NCI-H187 (cell line): ENCODE data around the gene ABCC4.
A peak's percentile ranks its signal among the peaks of the same experiment; 100 is the strongest.

Experiments used
- DNase-seq, 2 experiments: peaks; one replicate each; lab custom pipeline; 2025; lab: John Stamatoyannopoulos, UW

Gene ABCC4

DNA sequence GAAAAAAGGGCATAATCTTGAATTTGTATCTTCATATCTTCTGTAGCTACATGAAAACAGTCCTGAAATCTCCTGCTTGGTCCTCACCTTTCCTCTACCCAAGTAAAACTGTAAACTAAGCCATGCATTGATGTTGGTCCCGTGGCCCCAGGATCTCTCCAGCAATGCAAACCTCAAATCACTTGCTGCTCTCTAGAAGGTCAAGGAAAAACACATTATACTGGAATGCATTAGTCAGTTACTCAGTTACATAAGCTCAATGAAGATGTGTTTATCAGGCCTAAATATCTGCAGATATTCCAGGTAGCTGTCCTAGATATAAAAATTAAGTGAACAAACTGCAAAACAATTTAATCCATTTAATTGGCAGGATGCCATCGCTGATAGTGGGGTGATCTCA lies 261.8 kb downstream of the ABCC4 start:
- no peak for DNase-seq

DNA sequence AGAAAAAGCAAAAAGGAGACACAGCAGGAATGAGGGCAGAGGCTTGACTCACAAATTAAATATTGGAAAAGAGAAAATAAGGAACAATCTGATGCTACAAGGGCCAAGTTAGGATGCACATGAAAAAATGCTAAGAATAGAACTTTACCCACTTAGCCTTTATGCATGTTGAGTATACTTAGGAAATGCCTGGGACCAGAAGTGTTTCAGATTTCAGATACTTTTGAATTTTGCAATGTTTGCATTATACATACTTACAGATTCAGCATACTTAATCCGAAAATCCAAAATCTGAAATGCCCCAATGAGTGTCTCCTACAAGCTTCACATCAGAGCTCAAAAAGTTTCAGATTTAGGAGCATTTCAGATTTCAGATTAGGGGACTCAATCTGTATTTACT lies 262.3 kb downstream of the ABCC4 start:
- DNase-seq, result no peak

DNA sequence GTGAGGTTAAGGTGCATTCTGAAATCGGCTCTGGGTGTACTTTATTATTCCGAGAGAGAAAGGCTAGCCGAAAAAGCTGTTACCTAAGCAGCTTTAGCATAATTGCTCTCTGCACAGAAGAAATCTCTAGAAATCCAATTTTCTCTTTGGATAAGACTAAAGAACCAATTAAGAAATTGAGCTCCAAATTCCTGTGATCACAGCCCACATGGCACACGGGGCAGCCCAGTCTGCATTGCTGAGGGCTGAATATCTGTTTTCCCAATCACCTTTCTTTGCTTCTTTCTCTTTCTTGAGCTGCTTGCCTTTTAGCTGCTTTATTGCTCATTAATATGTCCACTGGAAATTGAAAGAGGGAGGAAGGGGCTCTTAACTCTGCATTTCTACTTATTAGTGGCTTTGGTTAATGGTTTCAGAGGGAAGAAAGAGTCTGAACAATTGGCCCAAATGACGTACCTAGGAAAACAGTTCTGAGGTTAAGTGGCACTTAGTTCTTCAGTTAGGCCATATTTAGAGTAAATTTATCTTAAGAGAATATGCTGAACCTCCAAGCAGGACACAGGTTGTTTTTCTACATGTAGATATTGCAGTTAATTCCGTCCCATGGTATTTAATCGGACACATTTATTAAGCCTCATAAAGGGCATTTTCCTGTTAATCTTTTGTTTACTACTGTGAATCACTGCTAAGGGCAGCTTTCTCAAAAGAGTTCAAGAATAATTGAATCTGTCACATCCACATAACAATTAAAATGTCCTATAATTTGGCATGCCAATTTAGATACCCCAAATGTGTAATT lies 265.7 kb downstream of the ABCC4 start:
- DNase-seq, result no peak

DNA sequence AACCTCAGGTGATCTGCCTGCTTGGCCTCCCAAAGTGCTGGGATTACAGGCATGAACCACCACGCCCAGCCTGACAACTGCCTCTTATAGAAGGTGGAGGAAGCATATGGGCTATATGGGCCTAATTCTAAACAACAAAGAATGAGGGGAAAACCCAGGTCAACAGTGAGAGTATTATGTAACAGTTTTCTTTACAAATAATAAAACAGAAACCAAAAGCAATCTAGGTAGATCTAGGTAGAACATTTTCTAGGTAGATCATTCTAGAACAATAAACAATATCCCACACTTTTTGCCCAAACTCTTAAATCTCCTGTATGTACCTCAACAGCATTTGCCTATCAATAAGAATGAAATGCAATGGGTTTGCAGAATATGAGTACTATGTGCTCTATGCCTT lies 267.4 kb downstream of the ABCC4 start:
- no peak for DNase-seq

DNA sequence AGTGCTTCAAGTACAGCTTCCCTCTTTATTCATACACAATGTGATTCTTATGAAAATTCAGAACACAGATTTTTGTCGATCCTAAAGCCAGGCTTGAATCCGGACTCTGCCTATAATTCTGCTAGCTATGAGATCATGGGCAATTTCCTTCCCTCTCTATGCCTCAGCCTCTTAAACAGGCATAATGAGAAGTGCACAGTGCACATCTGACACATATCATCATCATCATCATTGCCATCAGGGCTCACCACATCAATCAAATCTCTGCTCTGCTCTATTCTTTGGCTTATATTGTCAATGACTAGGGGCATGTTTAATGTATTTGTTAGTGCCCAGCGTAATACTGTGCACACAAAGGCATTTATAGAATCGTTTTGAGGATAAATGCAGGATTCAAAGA lies 269.1 kb downstream of the ABCC4 start:
- DNase-seq, result no peak

DNA sequence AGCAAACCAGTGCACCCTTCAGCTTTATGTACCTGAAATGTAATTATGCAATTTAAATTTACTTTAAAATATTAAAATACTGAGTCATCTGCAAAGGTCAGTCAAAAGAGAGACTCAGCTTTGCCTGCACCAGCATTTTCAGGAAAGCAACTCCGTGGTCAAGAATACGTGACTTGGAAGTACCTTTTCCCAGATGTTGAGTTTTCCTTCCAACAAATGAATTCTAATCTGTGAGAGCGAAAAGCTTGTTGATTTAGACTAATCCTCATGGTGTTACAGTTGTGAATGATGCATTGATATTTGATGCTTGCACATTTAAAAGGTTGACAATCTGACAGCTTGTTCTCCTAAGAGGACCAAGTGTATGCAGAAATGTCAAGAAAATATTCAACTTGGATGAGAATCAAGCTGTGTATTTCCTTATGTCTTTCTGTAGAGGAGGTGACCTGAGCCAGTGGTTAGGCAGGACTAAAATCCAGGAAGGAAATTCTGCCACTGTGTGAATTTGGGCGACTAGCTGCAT lies 270.4 kb downstream of the ABCC4 start:
- no peak for DNase-seq

DNA sequence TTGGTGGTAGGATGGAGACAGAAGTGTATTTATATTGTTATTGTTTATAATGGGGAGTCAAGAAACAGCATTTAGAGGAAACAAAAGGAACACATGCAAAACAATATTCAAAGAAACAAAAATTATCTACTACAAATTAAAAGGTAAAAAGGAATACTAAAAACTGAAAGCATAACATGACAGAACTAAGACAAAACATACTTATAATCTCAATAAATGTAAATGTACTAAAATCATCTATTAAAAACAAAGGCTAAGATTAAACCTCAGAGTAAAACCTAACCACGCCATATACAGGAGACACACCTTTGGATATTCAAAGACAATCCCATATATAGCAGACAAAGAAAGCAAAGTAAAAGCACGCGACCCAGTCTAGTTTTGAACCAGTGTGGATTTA lies 273.6 kb downstream of the ABCC4 start:
- no peak for DNase-seq

DNA sequence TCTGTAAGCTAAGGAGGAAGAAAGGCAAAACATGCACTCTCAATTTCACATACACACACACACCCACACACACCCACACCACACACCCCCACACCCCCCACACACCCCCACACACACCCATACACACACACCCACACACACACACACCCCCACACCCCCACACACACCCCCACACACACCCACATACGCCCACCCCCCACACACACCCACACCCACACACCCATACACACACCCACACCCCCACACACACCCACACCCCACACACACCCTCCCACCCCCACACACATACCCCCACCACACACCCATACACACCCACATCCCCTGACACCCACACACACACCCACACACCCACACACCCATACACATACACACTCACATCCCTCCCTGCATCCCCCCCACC lies 276.1 kb downstream of the ABCC4 start:
- no peak for DNase-seq

DNA sequence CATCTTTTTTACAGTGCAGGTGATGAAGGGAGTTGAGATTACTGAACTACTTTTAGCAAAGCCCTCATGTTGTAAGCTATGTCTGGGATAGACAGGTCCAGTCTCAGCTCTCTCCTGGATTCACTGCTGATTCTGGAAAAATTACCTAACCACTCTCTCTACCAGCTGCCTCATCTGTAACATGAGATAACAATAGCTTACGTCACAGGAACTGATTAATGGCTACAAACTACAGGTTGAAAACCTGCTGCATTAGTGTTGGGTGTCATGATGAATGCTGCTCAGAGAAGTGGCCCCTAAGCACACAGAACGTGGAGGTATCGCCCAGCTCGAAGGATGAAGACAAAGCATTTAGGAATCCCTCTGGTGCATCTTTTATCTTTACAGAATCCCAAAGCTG lies 277.8 kb downstream of the ABCC4 start:
- DNase-seq, result peak; percentile 61 to 74

DNA sequence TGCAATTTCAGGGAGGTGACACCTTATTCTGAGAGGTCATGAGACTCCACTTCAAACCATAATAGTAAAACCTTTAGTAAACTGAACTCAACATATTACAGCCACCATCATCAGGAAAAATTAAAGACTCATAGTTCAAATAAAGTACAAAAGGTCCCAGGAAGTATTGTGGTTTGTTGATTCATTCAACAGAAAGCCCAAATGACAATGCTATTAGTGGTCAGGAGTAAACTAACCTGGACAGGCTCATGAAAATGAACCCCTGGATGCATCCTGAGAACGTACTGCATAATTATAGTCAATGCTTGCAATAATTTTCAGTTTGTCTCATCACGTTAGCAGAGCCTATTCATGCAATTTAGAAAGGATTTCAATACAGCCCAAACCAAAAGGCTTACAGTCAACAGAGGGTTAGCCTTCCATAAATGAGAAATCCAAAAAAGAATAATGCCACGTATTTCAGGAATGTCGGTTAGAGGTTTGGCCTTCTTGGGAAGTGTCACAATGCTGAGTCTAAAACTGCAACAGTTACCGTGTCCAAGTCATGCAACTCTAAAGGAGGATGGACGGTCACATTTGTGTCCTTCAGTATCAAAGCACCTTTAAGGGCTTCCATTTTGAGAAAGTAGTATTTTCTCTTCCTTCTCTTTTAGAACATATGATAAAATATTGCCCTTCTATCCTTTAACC lies 280.8 kb downstream of the ABCC4 start:
- DNase-seq, result no peak

DNA sequence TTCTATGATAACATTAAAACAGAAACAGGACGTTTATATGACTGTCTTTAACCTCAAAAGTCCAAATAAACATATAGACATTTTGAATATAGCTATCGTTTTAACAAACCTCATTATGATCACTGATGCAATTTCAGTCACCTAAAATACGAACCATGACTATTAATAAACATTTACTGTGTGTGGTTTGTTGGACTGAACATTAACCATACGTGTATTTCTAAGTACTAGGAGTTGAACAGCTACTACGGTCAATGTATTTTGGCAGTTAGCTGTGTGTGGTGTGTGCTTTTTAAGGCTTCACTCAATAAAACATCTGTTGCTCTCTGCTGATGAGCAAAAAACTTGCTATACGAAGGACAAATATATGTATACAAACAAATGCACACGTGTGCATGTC lies 281.4 kb downstream of the ABCC4 start:
- DNase-seq, result no peak

DNA sequence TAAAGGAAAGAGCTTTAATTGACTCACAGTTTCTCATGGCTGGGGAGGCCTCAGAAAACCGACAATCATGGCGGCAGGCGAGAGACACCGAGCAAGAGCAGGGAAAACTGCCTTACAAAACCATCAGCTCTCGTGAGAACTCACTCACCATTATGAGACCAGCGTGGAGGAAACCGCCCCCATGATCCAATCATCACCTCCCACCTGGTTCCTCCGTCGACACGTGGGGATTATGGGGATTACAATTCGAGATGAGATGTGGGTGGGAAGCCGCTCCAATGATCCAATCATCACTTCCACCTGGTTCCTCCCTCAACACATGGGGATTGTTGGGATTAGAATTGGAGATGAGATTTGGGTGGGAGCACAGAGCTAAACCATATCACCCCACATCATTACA lies 293.9 kb downstream of the ABCC4 start:
- DNase-seq, result no peak

DNA sequence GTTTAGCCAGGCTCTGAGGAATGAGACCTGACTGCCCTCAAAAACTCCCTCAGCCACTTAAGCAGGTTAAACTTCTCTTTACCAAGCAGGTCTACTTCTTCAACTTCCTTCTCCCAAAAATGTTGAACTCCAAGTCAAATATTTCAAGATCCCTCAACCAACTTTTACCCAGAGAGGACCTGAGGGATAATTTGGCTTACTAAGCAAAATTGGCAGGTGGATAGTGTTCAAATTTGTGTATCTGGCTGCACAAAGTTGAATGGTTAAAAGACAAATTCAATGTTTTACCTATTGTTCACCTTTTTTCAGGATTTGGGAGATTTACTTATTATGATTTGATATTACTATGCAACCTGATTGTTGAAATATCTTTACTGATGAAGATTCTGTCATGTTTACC lies 296.0 kb downstream of the ABCC4 start:
- no peak for DNase-seq

DNA sequence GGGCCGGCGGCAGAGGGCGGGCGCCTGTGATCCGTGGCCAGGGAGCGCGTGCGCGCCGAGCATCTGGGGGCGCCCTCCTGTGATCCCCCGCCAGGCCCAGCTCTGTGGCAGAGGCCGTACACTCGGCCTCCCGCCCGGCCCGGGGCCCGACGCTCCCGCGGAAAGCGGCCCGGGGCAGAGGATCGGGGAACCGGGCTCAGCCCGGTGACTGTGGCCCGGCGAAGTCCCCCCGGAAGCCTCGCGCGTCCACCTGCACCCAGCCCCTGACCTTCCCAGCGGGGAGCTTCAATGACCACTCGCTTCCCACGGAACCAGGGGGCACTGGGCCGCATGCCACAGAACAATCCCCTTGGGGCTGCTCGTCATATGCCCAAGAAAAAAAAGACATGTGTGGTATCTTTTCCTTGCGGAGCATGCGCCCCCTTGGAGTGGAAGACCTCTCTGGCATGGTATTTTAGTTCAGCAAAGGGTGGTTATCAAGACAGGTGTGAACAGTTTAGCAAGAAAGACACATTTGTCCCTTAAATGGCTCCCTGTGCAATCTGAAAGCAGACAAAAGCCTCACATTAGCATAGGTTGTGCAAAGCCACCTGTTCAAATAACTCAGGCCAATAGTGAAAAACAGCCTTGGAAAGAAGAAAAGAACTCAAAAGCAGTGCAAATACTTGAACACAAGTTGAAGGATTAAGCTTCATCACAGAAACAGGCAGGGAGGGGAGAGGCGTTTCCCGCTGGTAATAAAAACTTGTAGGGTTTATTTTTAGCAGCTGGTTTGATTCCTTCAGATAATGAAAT lies 298.0 kb downstream of the ABCC4 start:
- DNase-seq, result peak; percentile 90 to 91

DNA sequence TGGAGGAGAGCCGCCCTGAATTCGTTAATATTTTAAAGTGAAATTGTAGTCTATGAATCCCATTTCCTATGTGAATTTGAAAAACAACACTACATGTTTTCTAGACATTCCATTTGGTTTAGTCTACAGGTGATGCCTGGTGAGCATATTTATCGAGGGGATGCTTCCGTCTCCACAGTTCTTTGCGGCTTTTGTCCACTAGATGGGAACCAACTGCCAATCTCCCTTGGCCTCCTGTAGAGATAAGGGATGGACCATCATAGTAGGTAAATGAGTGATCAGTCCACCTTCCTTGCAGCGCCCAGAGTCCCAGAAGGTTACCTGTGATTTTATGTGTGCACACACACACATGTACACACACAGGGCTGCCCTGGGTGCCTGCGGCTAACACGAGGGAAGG lies 299.1 kb downstream of the ABCC4 start:
- no peak for DNase-seq

DNA sequence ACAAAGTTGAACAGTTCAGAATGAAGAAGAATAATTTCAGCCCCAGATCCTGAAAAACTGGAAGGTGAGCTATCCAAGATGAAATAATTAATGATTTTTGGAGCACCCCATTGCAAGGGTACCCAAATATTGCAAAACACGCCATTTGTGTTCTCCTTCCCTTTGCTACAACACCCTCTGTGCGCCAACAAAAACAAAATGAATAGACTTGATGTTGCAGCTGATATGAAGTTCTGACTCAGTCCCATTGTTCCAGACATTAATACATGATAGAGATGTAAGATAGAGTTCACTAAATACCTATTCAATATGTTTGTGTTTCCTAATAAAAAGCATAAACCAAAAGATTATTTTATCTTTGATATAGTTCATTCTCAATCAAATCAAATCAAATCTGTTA lies 301.4 kb downstream of the ABCC4 start:
- DNase-seq, result no peak

DNA sequence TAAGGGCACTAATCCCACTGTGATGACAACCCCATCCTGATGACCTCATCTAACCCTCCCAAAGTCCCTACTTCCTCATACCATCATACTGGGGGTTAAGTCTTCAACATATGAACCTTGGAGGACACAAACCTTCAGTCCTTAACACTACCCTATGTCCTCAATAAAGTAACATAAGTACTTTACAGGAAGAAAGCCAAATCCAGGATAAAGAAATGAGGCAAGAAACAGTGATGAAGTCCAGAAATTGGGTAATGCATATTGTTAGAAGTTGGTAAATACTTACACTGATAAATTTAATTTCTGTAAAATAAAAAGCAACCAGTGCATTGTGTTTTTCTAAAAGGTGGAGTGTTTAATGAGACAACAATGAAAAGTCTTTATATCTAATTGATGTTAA lies 304.1 kb downstream of the ABCC4 start:
- DNase-seq, result no peak

DNA sequence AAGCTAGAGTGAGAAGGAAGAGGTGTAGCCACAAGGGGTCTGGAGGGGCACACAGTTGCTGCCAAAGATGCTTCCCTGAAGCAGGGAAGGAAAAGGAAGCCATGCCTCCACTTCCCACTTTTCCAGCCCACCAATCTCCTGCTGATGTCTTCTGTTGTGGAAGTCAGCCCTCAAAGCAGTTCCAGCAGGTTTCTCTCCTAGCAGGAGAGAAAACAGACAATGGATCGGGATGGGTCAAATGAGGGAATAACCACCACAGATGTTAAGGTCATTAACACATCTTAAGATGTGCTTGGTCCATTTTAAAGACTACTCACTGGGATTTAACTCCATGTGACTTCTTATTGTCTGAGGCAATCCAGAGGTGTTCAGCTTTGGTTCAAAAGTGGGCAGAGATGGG lies 304.8 kb downstream of the ABCC4 start:
- DNase-seq, result no peak

DNA sequence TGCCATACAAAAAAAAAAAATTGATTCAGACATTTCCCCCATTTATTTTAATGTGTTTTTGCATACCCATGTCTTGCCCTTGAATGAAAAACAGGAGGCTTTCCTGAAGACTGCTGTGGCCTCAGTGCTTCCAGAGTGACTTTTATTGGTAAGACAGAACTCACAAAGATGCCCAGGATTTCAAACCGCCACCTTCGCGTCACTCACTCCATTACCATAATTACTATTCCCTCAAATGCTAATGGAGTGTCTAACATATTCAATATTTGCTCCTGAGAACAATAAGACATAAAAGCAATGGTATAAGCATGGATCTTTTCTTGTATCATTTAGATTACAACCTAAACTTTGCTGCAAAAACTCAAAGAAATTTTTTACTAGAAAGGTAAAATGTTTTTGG lies 306.7 kb downstream of the ABCC4 start:
- DNase-seq, result no peak

DNA sequence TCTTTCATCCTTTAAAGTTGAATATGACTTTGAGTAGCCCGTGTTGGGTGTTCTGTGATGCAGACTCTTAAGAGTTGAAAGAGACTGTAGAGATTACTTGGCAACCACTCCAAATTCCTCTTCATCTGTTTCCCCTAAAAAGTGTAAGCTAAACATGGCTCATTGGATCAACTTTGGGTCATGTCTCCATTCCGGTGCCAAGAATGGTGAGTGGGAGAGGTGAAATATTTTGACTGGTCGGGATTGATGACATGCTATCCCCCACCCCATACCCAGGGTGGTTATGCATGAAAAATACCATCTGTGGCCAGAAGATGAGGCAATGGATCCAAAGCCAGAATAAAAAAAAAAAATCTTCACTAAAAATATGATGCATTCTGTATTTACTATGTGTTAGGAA lies 307.6 kb downstream of the ABCC4 start:
- no peak for DNase-seq

DNA sequence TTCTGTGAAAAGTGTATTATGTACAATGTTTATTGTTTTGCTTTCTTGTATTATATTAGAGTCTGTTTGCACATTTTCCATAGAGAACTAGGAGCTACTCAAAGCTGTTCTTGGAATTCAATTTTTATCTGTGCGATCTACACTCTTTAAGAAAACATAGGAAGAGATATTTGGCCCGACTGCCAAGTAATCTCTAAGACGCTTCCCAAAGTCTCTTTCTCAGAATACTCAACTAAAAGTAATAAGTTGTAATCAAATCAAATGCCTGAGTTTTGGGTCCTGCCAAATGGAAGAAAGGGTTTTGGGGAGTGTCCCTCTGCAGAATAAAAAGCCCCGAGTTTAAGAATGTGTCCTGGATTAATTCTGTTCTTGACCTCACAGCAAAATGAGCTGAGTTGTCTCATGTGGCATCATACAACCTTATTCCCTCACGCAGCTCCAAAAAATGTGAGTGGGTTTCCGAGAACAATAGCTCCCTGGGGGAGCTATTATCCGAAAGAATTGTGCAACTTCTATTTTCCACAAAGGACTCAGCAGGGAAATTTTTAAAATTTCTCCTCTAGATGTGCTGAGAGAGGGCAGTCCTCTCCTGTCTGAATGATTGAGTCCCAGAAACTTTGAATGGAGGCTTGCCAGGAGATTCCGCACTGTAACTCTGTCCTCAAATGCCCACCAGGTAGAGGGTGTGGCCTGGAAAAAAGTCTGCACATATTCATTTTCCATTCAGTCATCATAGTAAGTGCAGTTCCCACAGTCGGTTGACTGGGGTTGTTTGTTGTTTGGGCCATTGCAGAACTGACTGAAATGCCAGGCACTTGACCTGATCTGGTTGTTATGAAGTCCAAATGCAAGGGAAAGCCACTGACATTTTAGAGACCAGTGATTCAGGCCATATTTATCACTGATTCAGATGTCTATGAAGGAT lies 309.0 kb downstream of the ABCC4 start:
- DNase-seq, result no peak

DNA sequence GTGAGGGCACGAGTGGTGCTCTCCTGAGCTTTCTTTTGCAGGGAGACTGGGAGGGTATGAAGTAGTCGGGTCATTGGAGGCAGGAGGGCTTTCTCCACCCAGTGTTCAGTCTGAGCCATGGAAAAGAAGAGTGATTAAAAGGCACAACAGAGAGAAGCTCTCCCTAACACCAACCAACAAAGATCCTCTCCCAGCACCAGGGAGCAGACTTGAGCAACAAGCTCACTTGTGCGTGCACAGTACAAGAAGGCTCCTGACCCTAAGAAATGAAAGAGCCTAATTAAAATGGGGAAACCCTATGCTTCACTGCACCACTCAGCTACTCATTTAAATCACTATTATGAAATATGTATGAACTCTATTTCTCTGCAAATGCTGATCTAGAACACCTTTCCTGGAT lies 312.6 kb downstream of the ABCC4 start:
- peak; percentile 52 to 75 for DNase-seq
